Activated T-cell treated with anti-CD3 and anti-CD28 coated beads, Interleukin-2, amount 50 U/mL, for 4 hours (primary cell): ENCODE measurements around the gene LMCD1. TPM values are rescaled to one million over a fixed set of nuclear protein-coding genes. Genes with fewer than 3 reads are reported as not detected.

Experiments
- ATAC-seq, 2 donors: fragments of 200-7000 bp; cut with Tn5 transposase; one replicate each; pipeline ENCODE4 v1.10.0; 2021
- DNase-seq: peaks from one replicate; pipeline ENCODE4 v3.0.0-alpha.2; 2020
- H3K27me3 Mint-ChIP-seq: one replicate; pipeline ENCODE4 v1.8.0; 2021; ENCODE audit warnings: low read depth, mixed read lengths
- H3K36me3 Mint-ChIP-seq: one replicate; pipeline ENCODE4 v1.8.0; 2022; ENCODE audit warnings: mixed read lengths; ENCODE audit not compliant: insufficient read depth
- H3K4me1 Mint-ChIP-seq: one replicate; pipeline ENCODE4 v1.8.0; 2021; ENCODE audit warnings: low read depth, mixed read lengths
- H3K4me3 Mint-ChIP-seq: one replicate; pipeline ENCODE4 v1.8.0; 2021; ENCODE audit warnings: mild to moderate bottlenecking, moderate library complexity, mixed read lengths
- H3K9me3 Mint-ChIP-seq: one replicate; pipeline ENCODE4 v1.8.0; 2021; ENCODE audit warnings: mixed read lengths
- total RNA-seq, 3 donors: library from RNA; stranded (reverse); gene quantifications; one replicate each; pipeline ENCODE4 v1.2.1, GENCODE V29; 2021

Gene LMCD1
- total RNA-seq, 3 donors from 2014 or later = 0.74 to 1.8 (median 0.76) TPM

- H3K27me3 Mint-ChIP-seq = peaks cover 4% of the 10 kb centered on the region
- H3K4me1 Mint-ChIP-seq = no peaks in the 10 kb centered on the region
- no peak for DNase-seq
- H3K36me3 Mint-ChIP-seq = no peaks in the 10 kb centered on the region
- no peaks in the 10 kb centered on the region for H3K9me3 Mint-ChIP-seq
- H3K4me3 Mint-ChIP-seq = no peak overlapping the region
- ATAC-seq = no peak
These were observed 29.1 kb upstream of the LMCD1 start for GRCh38 chr3:8472549-8472948.

DNA sequence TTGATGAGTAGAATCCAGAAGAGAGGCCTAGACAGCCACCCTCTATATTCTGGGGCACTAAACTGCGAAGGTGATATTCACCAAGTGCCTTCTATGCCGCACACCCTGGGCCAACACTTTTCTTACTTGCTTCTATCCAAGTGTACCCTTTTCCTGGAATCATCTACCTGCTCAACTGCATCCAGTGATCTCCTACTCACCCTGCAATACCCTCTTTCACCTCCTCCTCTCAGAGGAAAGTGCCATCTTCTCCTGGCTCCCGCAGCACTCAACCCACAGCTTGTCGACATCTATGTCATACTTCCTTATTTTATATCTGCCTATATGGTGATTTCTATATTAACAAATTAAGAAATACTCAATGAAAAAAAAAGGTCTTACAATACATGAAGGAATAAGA lies 28.6 kb upstream of the LMCD1 start:
- H3K27me3 Mint-ChIP-seq = peaks cover 4% of the 10 kb centered on the region
- H3K4me1 Mint-ChIP-seq = no peaks in the 10 kb centered on the region
- ATAC-seq (no peak), DNase-seq (no peak)
- no peaks in the 10 kb centered on the region for H3K36me3 Mint-ChIP-seq
- no peaks in the 10 kb centered on the region for H3K9me3 Mint-ChIP-seq
- H3K4me3 Mint-ChIP-seq = no peak overlapping the region

DNA sequence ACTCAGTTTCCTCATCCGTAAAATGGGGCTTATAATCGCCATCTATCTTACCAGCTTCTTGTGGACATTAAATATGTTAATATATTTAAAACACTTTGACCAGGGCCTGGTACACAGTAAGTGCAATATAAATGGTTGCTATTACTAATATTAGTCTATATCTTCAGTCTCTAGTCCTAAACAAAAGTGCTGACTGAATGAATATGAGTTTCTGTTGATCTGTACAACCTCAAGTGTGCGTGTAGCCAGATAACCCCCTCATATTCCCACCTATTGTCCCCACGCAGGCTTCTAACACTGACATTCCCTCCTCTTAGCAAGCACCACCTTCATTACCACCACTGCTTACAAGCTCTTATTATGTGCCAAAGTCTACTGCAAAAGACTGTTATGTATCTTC lies 27.6 kb upstream of the LMCD1 start:
- DNase-seq (no peak), ATAC-seq (no peak)
- Mint-ChIP-seq H3K27me3 (peaks cover 2% of the 10 kb centered on the region), H3K36me3 (no peaks in the 10 kb centered on the region), H3K4me3 (no peak overlapping the region), H3K4me1 (no peaks in the 10 kb centered on the region), H3K9me3 (no peaks in the 10 kb centered on the region)

GRCh38 chr3:8474991-8475390 lies 26.6 kb upstream of the LMCD1 start:
- H3K4me3 Mint-ChIP-seq = no peak overlapping the region
- no peaks in the 10 kb centered on the region for H3K4me1 Mint-ChIP-seq
- H3K9me3 Mint-ChIP-seq = no peaks in the 10 kb centered on the region
- DNase-seq (no peak), ATAC-seq (no peak)
- H3K27me3 Mint-ChIP-seq = no peaks in the 10 kb centered on the region
- no peaks in the 10 kb centered on the region for H3K36me3 Mint-ChIP-seq

GRCh38 chr3:8480699-8481098 lies 20.9 kb upstream of the LMCD1 start:
- H3K4me3 Mint-ChIP-seq = no peak overlapping the region
- no peaks in the 10 kb centered on the region for H3K4me1 Mint-ChIP-seq
- no peaks in the 10 kb centered on the region for H3K9me3 Mint-ChIP-seq
- ATAC-seq (no peak), DNase-seq (no peak)
- no peaks in the 10 kb centered on the region for H3K36me3 Mint-ChIP-seq
- H3K27me3 Mint-ChIP-seq = no peaks in the 10 kb centered on the region

DNA sequence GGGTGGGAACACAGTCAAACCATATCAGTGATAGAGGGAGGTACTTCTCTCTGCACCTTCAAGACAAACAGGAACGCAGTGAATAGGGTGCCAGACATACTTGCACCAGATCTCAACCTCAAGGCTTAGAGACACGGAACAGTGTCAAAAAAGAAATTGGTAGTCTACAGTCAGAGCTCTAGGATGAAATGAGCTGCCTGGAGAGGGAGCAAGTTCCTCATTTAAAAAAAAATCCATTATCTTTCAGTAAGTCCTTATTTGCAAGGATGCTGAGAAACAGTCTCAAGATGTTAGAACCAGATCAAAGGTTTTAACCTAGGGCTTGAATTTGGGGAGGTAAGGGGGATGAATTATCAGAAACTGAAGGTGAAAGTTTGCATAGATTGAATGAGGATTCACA lies 20.2 kb upstream of the LMCD1 start:
- DNase-seq = no peak
- no peaks in the 10 kb centered on the region for H3K36me3 Mint-ChIP-seq
- no peak for ATAC-seq
- H3K9me3 Mint-ChIP-seq = no peaks in the 10 kb centered on the region
- no peak overlapping the region for H3K4me3 Mint-ChIP-seq
- no peaks in the 10 kb centered on the region for H3K4me1 Mint-ChIP-seq
- no peaks in the 10 kb centered on the region for H3K27me3 Mint-ChIP-seq

- no peaks in the 10 kb centered on the region for H3K9me3 Mint-ChIP-seq
These were observed 19.4 kb upstream of the LMCD1 start for GRCh38 chr3:8482263-8482662.

GRCh38 chr3:8482960-8483665 lies 18.5 kb upstream of the LMCD1 start:
- DNase-seq = no peak
- H3K4me3 Mint-ChIP-seq = no peak overlapping the region
- no peak for ATAC-seq

More at GRCh38 chr3:8482263-8482662, 19.4 kb upstream of the LMCD1 start:
- H3K4me3 Mint-ChIP-seq = no peak overlapping the region
- ATAC-seq = no peak
- no peaks in the 10 kb centered on the region for H3K4me1 Mint-ChIP-seq
- DNase-seq = no peak
- H3K27me3 Mint-ChIP-seq = no peaks in the 10 kb centered on the region
- H3K36me3 Mint-ChIP-seq = no peaks in the 10 kb centered on the region

GRCh38 chr3:8484409-8485140 lies 17.0 kb upstream of the LMCD1 start:
- Mint-ChIP-seq H3K36me3 (no peaks in the 10 kb centered on the region), H3K27me3 (no peaks in the 10 kb centered on the region), H3K4me3 (no peak overlapping the region), H3K4me1 (no peaks in the 10 kb centered on the region), H3K9me3 (no peaks in the 10 kb centered on the region)
- DNase-seq (no peak), ATAC-seq (no peak)

More at GRCh38 chr3:8482960-8483665, 18.5 kb upstream of the LMCD1 start:
- no peaks in the 10 kb centered on the region for H3K9me3 Mint-ChIP-seq
- H3K36me3 Mint-ChIP-seq = no peaks in the 10 kb centered on the region
- H3K4me1 Mint-ChIP-seq = no peaks in the 10 kb centered on the region
- no peaks in the 10 kb centered on the region for H3K27me3 Mint-ChIP-seq

- no peak overlapping the region for H3K4me3 Mint-ChIP-seq
- H3K9me3 Mint-ChIP-seq = no peaks in the 10 kb centered on the region
- no peaks in the 10 kb centered on the region for H3K4me1 Mint-ChIP-seq
- no peaks in the 10 kb centered on the region for H3K27me3 Mint-ChIP-seq
- no peak for DNase-seq
- no peak for ATAC-seq
- no peaks in the 10 kb centered on the region for H3K36me3 Mint-ChIP-seq
These were observed 16.3 kb upstream of the LMCD1 start for GRCh38 chr3:8485141-8485870.

- Mint-ChIP-seq H3K4me3 (no peak overlapping the region), H3K36me3 (no peaks in the 10 kb centered on the region), H3K9me3 (no peaks in the 10 kb centered on the region), H3K27me3 (no peaks in the 10 kb centered on the region), H3K4me1 (no peaks in the 10 kb centered on the region)
- DNase-seq (no peak), ATAC-seq (no peak)
These were observed 15.7 kb upstream of the LMCD1 start for GRCh38 chr3:8485943-8486342.

DNA sequence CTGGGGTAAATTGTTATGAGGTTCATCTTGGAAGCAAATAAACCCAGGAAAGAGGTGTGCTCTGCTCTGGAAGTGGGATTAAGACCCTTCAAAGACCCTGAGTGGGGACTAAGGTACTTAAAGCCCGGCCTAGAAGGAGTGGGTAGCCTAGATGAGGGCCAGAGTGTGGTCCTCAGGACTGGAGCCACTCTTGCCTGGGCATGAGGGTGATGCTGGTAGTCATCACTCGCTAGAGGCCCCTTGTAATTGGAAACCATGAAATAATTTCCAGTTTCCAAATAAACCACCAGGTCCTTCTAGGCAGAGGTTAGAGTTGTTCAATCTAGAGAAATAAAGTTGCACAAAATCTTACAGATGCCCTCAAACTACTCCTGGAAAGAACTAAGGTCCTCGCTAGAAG lies 15.2 kb upstream of the LMCD1 start:
- DNase-seq (no peak), ATAC-seq (no peak)
- no peak overlapping the region for H3K4me3 Mint-ChIP-seq
- no peaks in the 10 kb centered on the region for H3K9me3 Mint-ChIP-seq
- H3K36me3 Mint-ChIP-seq = no peaks in the 10 kb centered on the region
- H3K27me3 Mint-ChIP-seq = no peaks in the 10 kb centered on the region
- no peaks in the 10 kb centered on the region for H3K4me1 Mint-ChIP-seq

GRCh38 chr3:8486936-8487335 lies 14.7 kb upstream of the LMCD1 start:
- Mint-ChIP-seq H3K36me3 (peaks cover 1% of the 10 kb centered on the region), H3K4me3 (no peak overlapping the region)
- no peak for ATAC-seq

GRCh38 chr3:8488411-8488810 lies 13.2 kb upstream of the LMCD1 start:
- Mint-ChIP-seq H3K36me3 (peaks cover 1% of the 10 kb centered on the region), H3K27me3 (peaks cover 6% of the 10 kb centered on the region), H3K4me1 (peaks cover 2% of the 10 kb centered on the region), H3K9me3 (no peaks in the 10 kb centered on the region), H3K4me3 (no peak overlapping the region)
- ATAC-seq (peak in 1 of 2 donors; percentile 34), DNase-seq (no peak)

More at GRCh38 chr3:8486936-8487335, 14.7 kb upstream of the LMCD1 start:
- peaks cover 3% of the 10 kb centered on the region for H3K27me3 Mint-ChIP-seq
- DNase-seq = no peak
- H3K9me3 Mint-ChIP-seq = no peaks in the 10 kb centered on the region
- H3K4me1 Mint-ChIP-seq = no peaks in the 10 kb centered on the region
